ENCODE results near the gene PCDH9. TPM values are rescaled to one million over a fixed set of nuclear protein-coding genes. Genes with fewer than 3 reads are reported as not detected.
"Not testable (repeated sequence)": the region's sequence is repeated elsewhere in the genome, so short reads cannot be mapped to it uniquely, and the experiment has no call there.

Gene PCDH9
- total RNA-seq, 1 experiment from 2014 or later, result under 0.01 TPM

GRCh38 chr13:66659701-66660467 is 570.3 kb downstream of the PCDH9 start:
- DNase-seq (ENCODE audit: low read depth), result no peak

- no peak for DNase-seq (ENCODE audit: low read depth)
These were observed 570.9 kb downstream of the PCDH9 start for GRCh38 chr13:66659286-66659685.

DNA sequence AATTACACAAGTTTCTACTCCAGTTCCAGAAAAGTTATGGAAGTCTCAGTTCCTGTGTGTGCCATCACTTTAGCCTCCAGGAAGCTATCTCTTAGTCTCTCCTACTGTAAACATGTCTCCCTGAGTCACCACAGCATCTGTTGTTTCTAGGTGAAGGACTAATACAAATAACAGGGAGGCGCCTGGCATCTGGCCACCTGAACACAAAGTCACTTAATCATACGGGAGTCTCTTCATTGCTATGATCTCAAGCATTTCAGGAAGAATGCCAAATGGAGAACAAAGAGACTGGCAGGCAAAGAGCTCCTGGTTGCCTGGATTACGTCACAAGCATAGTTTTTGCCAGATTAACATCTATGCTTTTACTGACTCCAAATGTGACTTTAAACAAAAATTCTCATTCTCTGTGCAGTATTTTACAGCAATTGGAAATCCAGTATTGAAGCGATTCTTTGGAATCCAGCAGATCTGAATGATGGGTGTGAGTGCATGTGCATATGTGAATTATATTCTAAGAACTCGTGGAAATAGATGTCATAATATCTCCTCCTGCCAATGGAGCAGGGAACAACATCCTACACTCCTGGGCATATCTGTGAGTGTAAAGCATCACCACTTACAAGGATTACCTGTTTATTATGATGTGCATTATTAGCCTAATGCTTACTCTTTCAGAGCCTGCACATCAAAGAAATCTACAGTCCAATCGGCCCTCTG is 572.8 kb downstream of the PCDH9 start:
- peak; percentile 3 for DNase-seq (ENCODE audit: low read depth)

DNA sequence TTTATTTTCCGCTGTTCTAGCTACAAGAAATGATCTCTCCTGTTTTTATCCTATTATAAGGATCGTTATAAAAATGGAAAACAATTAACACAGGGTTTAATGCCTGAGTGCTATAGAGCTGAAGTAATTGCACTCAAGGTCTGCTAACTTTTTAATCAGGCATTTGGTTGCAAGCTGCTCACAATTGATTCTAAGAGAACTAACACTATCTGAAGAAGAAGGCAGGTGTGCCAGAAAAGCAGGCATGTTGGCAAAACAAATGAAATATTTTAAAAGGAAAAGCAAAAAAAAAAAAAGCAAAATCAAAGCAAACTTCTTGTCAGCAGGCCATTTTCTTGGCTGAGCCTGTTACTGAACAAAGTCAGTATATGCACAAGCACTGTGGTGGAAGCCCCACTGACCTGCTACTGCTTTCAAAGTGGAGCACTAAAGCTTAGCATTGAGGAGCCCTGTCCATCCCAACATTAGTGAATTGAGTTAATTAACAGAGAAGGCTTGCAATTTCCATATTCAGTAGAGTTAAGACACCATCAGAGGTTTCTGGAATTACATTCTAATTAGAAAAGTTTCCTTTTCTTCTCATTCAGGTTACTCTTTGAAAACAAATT is 574.2 kb downstream of the PCDH9 start:
- no peak for DNase-seq (ENCODE audit: low read depth)

DNA sequence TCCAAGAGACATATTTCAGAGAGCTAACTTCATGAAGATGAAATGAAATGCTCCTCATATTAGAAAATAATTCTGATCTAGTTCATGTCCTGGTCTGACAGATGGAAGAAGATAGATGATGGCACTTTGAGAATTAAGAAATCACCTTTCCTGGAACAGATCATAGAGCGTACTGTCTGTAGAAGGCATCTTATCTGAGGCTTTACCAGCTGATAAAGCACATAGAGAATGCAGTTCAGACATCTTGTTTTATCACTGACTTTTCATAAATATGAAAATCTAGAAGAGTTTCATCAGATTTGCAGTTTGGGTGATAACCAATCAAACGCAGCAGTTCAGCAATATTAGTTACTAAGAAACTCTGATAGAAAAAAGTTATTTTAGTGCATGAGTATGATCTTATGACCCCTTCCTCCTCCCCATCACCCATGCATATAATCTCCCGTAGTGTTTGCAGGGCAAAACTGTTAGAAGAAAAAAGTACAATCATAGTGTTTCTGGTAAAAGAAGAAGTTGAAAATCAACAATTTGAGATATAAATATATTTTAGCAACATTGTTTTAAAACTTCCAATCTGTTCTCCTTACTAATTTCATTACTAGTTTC is 585.2 kb downstream of the PCDH9 start:
- DNase-seq (ENCODE audit: low read depth), result no peak

- DNase-seq (ENCODE audit: low read depth), result no peak
These were observed 589.9 kb downstream of the PCDH9 start for GRCh38 chr13:66640231-66640630.

DNA sequence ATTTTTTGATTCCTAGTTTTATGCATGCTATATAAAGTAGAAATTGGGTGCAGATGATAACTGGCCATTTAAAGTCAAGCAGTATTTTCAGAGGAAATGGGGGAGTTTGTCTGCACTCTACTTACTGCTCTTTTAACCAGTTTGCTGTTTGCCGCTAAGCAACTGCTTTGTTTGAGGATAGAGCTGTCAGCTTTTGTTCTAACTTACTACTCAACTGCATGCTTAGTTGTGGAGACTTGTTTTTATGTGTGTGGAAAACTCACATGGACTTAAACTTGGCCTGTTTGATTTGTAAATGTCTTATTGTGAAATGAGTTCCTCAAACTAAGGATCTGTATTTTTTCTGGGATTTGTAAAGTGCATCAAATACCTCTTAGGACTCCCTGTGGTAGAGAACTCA is 591.1 kb downstream of the PCDH9 start:
- no peak for DNase-seq (ENCODE audit: low read depth)

DNA sequence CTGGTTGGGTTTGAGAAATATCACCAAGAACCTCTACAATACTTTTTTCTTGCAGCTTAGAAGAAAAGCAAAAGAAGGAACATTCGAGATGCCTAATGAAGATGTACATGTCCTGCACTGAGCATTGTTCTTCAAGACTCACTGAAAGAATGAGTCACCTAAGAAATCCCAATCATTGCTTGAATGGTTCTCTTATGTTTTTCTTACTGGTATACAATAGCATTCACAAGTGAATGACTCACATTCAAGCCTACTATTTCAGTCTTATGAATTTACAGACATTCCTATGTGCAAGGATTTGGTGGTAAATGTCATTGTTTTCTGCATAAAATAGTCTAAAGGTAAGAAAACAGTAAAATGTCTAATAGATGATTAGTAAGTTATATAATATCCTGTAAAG is 594.6 kb downstream of the PCDH9 start:
- no peak for DNase-seq (ENCODE audit: low read depth)

DNA sequence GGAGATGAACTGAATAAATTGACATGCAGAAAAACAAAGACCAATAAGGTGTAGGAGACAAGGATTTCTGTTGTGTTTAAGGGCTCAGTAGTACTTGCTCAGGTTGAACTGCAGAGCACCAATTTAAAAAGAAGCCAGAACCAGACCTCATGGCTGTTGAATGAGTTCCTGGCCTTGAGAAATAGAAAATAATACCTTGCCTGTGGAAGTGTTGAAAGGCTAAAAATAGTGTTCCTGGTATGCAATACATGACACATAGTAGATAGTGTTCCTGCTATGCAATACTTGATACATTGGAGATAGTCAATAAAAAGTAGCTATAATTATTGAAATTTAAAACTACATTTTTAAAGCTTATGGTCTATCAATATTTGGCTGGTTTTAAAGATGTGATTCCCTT is 595.8 kb downstream of the PCDH9 start:
- no peak for DNase-seq (ENCODE audit: low read depth)

DNA sequence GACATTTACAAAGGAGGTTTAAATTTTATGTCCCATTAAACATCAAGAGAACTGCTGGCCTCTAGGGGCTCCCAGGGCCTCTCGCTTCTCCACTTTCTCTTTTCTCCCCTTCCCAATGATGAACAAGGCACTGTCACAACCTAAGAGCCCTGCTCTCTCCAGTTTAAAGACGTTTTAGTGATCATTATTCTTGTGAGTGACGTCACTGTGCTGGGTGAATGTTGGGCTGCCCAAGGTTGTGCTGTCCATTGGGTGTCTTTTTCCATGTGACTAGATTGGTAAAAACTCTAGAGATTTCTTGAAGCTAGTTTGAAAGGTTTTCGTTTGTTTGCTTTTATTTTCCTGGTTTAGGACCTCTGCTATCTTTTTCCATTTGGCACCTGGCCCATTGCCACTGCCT is 602.6 kb downstream of the PCDH9 start:
- DNase-seq (ENCODE audit: low read depth), result no peak

DNA sequence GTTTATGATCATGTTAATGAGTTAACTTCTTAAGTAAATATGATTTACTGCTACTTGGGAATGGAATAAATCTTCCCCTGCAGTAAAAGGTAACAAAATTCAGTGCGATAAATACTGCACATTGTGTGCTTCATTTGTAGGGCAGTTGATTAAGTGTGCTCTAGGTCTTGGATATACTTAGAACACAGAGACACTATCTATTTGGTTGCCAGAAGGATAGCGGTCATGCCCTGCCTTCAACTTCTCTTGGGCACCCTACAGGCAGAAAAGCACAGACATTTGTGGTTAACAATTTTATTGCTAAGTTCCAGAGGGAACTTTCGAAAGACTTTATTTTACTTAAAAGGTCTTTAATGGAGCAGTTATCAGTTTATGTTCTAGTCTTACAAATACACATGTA is 605.8 kb downstream of the PCDH9 start:
- no peak for DNase-seq (ENCODE audit: low read depth)

DNA sequence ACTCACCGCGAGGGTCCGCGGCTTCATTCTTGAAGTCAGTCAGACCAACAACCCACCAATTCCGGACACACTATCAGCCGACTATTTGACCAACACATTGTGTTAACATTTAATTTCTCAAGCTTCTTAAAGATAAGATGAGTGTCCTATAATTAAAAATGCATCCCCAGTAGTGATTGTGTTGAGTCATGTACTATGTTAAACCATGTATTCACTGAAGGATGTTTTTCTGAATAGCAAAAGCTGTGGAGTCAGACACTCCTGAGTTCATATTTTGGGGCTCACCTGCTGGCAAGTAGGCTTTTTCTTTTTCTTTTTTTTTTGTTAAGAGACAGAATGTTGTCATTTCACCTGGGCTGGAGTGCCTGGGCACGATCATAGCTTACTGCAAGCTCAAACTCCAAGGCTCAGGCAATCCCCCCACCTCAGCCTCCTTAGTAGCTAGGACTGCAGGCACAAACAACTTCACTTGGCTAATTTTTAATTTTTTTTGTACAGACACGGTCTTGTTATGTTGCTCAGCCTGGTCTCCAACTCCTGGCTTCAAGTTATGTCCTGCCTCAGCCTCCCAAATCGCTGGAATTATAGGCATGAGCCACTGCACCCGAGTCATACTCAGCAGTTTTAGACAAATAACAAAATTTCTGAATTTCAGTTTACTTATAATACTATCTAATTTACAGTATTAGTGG is 606.9 kb downstream of the PCDH9 start:
- DNase-seq (ENCODE audit: low read depth), result no peak

DNA sequence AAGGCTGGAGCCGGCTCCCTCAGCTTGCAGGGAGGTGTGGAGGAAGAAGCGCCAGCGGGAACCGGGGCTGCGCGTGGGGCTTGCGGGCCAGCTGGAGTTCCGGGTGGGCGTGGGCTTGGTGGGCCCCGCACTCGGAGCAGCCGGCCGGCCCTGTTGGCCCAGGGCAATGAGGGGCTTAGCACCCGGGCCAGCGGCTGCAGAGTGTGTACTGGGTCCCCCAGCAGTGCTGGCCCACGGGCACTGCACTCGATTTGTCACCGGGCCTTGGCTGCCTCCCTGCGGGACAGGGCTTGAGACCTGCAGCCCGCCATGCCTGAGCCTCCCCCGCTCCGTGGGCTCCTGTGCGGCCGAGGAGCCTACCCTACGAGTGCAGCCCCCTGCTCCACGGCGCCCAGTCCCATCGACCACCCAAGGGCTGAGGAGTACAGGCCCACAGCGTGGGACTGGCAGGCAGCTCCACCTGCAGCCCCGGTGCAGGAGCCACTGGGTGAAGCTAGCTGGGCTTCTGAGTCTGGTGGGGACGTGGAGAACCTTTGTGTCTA is 608.2 kb downstream of the PCDH9 start:
- DNase-seq (ENCODE audit: low read depth), result not testable (repeated sequence)

- DNase-seq (ENCODE audit: low read depth), result no peak
These were observed 611.4 kb downstream of the PCDH9 start for GRCh38 chr13:66618702-66619101.

DNA sequence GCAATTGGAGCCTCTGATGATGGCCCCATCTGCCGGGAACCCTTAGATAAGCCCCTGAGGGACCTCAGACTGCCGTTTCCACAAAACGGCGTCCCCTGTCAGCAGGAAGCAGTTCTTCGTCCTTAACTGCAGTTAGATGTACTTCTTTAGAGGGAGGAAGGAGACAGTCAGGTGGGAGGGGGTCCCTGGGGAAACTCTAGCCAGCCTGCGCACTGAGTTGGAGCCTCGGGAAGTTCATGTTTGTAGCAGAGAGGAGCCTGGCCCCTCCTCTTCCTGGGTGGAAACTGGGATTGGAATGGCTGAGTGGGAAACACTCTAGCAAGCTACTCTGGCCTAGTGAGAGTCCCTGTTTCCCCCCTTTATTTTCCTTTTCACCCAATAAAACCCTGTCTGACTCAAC is 612.4 kb downstream of the PCDH9 start:
- no peak for DNase-seq (ENCODE audit: low read depth)

- DNase-seq (ENCODE audit: low read depth), result no peak
These were observed 617.2 kb downstream of the PCDH9 start for GRCh38 chr13:66612983-66613382.

- DNase-seq (ENCODE audit: low read depth), result no peak
These were observed 643.6 kb downstream of the PCDH9 start for GRCh38 chr13:66586489-66586888.

GRCh38 chr13:66585669-66586203 is 644.4 kb downstream of the PCDH9 start:
- DNase-seq (ENCODE audit: low read depth), result no peak

- DNase-seq (ENCODE audit: low read depth), result no peak
These were observed 648.5 kb downstream of the PCDH9 start for GRCh38 chr13:66581675-66582074.

DNA sequence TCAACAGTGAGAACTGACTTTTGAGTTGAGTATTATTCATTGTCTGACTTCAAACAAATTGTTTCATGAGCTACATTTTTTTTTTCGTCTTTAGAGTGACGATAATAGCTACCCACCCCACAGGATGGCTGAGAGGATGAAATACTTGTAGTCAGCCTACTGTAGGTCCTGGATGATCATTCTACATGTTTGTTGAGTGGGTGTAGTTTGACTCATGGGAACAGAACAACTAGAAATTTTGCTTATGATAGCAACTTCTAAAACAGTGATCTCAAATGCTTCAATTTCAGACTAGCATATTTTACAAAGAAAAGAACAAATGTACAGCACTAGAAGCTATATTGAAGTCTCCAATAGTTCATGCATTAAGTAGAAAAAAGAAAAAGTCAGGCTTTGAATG is 651.8 kb downstream of the PCDH9 start:
- no peak for DNase-seq (ENCODE audit: low read depth)

GRCh38 chr13:66577358-66577757 is 652.8 kb downstream of the PCDH9 start:
- no peak for DNase-seq (ENCODE audit: low read depth)

Data from Daoy (cell line).